SIG-M5 (cell line): ENCODE results near the gene NOX4.
"Not testable (repeated sequence)": the region's sequence is repeated elsewhere in the genome, so short reads cannot be mapped to it uniquely, and the experiment has no call there.

Source experiments
- DNase-seq: peaks from one replicate; lab custom pipeline; 2025; lab: John Stamatoyannopoulos, UW

The NOX4 gene

DNA sequence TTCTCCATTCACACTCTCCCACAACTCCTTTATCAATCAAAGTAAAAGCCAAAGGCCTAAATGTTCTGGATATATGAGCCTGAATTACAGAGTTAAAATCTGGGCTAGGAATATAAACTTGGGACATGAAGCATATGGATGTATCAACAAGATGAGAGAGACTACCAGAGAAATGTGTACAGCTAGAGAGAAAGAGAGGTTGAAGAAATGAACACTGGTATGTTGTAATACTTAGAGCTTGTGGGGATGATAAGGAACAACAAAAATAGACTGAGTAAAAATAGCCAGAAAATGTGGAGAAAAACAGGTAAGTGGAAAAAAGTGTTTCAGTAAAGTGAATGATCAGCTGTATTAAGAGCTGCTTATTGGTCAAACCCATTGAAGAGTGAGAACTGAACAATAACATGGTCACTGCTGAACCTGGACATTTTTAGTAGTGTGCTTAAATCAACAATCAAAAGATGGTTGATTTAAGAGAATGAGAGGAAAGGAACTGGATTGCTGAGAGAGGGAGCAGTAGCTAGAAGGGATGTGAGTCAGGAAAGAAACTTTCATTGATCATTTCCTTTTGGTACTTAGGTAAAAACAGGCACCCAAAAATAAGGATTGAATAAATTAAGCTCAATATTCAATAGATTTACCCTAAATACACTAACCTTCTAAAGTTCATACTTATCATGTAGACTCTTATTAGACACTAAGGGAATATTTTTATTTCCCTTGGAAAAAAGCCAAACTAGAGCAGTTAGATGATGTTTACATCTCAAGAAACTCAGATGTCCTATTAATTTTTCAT, 111.0 kb downstream of the NOX4 start:
- not testable (repeated sequence) for DNase-seq

DNA sequence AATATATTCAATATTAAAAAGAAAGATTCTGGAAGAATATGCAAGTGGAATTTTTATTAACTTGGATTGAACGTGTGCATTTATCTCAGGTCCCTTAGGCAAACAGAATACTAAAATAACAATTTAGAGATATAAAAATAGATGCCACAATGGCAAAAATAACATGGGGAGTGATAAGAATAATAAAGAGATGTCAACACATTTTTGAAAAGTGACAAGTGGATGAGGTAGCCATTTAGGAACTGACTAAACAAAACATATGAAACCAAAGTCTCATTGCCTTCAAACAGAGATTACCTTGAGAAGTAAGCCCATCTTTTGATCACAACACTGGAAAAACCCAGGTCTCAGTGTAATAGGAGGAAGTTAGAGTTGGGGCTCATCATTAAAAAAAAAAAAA, 112.2 kb downstream of the NOX4 start:
- not testable (repeated sequence) for DNase-seq

DNA sequence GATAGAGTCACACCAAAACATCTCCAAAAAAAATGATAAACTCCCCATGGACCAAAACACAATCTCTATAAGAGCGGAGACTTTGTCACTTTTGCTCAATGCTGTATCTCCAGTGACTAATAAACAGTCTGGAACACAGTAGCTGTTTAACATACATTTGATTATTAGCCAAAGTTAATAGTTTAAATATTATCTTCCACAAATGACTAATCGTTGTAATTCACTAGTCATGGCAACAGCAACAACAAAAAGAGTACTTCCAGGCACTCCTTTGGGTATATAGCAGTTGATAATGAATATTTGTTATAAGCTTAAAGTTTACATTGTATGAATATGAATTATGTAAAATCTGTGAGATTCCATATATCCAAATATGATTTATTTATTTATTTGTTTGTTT, 121.8 kb downstream of the NOX4 start:
- DNase-seq, result not testable (repeated sequence)

DNA sequence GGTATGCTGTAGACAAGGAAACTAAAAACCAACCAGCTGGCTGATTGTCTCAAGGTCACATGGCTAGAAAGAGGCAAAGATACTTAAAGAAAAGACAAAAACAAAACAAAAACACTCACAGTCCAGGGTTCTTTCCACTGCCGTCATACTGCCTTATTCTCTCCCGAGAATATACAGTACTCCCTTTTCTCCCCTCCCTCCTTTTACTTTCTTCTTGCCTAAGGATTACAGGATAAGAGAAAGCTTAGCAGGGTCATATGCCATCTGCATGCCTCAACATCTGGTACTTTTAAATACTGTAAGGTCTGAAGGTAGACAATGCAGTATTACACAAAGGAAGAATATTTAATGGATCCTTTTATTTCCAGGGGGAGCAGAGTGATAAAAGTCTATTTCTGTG, 126.3 kb downstream of the NOX4 start:
- not testable (repeated sequence) for DNase-seq

DNA sequence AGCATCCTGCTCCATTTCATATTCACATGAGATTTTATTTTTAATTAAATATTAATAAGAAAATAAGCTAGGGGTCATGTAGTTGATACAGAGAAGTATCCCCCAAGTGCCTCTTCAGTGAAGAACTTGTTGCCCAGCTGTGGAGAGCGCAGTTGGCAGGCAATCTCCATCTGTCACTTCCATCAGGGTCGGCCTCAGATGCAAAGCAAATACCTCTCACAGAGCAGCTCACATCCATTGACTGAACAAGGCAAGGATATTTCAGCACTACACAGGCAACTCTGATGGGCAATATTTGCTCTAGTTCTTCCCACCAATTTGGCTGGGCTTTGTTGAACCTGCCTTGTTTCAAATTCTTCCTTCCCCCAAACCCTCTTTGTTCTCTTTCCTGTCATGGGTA, 129.4 kb downstream of the NOX4 start:
- DNase-seq, result no peak

DNA sequence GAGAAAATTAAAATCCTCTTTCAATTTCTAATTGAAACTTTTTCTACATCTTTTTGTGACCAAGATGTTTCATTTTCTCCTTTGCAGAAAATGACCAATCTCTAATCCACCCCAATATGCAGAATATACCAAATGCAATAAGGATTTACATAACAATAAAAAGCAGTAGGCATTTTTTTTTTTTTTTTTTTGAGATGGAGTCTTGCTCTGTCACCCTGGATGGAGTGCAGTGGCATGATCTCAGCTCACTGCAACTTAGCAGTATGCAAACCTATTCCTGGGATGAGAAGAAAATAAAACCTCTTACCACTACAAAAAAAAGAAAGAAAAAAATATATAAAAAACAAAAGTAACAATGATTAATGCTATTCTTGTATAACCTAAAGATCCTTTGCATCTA, 132.0 kb downstream of the NOX4 start:
- DNase-seq, result not testable (repeated sequence)

DNA sequence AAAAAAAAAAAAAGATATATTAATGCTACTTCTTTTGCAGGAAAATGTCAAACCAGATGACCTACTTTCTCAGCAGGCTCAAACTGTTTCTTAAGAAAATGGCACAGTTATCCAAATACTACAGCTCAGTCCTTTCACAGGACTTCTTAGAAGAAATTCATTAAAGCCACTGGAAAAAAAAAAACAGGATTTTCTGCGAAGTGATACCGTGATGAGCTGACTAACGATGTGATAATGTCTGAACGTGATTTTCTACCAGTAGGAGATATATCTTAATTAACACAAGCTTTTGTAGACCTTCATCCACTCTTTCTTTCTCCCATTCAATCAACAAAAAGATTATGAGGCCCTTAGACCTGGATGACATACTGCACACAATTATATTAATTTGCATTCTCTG, 132.4 kb downstream of the NOX4 start:
- DNase-seq, result no peak

DNA sequence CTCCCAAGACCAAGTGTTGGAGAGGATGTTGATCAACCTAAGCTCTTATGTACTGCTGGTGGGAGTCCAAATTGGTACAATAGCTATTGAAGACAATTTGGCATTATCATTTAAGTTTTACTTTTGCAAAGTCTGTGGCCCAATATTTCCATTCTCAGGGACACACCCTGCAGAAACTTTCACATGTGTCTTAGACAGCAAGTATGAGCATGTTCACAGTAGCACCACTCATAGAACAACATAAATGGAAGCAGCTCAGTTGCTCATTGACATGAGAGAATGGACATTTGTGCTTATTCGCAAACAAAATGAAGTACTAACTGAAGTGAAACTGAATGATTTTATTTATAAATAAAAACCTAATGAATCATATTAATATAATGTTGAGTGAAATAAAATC, 135.5 kb downstream of the NOX4 start:
- DNase-seq, result no peak

DNA sequence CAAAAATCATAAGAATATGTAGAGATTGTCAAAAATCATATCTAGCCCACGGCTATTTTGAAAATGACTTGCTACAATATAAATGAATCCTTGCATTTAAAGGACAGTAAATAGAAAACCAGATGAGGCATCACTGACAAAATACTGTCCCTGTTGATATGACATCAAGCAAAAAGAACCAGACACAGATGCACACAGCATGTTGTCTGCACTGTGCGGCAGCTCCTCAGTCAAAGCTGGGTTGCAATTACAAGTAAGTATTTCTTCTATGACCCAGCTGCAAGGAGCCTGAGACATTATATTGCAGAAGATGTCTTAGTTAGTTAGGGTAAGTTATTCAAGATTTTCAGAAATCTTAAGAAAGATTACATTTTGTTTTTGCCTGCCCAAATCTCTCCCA, 136.7 kb downstream of the NOX4 start:
- not testable (repeated sequence) for DNase-seq

DNA sequence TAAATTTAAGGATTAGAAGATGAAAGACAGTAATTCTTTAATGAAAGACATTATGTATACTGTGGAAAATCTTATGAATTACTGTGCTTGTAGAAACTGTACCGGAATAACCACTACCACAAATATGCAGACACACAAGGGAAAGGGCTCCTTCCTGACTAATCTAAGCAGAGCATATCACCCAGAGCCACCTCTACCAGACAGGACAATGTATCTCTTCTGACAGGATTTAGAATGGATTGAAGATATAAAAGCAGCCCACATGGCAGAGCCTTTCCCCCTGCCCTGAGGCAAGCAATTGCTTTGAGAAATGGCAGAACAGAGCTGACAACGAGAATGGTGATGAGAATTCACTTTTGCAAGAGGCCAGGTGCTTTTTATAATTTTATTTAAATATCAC, 144.1 kb downstream of the NOX4 start:
- DNase-seq, result no peak

DNA sequence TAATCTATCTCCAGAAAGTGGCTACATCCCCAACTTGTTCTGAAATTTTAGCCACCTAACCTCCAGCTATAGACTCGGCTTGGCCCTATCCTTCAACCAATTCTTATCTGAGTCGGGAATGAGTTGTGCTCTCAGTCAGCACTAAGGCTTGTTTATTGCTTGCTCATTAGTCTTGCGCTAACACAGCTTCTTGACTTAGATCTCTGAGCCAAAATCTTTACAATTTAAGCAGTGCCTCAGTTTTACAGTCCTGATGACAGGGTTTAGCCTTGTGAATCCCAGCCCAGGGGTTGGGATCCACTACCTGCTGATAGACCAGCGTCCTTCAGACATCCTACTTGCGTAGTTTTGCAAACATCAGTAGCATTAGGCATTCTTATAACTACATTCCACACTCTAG, 144.6 kb downstream of the NOX4 start:
- no peak for DNase-seq

DNA sequence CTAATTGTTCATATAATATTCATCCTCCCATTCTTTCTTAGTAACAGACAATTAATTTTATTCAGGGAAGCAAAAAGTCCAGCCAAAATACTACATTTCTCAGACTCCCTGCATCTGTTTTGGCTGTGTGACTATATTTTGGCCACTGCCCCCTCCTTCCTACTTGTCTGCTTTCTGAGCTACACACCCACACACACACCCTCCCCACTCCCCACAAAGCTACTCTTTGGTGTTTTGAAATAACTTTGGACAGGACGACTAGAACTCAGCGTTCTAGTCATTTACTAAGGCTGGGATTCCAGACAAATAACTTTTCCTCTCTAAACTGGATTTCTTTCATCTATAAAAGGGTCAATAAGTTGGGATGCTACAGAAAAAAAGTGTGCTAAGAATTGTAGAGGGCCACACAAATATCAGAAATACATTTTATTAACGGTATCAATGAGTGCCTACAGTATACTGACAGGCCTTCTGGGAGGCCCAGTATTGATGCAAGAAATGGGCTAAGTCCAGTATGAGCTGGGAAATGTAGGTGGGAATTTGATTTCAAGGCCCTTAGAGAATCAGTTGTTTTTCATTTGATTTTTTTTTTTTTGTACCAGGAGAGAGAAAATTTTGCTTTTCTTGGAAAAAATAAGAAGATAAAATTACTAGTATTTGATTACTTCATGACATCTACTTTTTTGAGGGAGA, 148.1 kb downstream of the NOX4 start:
- DNase-seq, result not testable (repeated sequence)

DNA sequence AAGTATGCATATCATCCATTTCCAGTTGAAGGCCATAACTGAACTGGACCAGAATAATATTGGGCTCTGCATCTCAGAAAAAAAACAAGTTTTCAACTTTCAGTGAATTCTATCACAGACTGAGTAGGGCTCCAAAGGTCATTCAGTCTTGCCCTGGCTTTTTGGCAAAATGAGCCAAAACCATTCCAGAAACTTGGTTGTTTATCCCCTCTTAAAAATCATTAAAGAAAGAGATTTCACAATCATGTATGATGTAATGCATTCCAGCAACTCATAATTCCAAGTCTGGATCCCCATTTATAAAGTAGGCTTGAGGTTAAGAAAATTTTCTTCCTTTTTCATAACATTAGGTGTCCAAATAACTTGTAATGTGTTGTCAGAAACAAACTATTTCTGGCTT, 150.7 kb downstream of the NOX4 start:
- not testable (repeated sequence) for DNase-seq

DNA sequence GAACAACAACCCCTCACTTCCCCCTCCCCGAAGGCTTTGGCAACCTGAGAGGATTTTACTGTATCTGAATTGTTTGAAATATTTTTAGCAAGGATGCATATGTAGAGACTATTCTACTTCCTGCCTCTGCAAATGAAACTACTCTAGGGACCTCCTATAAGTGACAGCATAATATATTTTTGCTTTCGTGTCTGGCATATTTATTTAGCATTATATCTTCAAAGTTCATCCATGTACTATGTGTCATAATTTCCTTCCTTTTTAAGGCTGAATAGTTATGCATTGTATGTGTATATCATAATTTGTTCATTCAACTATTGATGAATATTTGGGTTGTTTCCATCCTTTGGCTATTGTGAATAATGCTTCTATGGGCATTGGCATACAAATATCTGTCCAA, 153.1 kb downstream of the NOX4 start:
- not testable (repeated sequence) for DNase-seq

DNA sequence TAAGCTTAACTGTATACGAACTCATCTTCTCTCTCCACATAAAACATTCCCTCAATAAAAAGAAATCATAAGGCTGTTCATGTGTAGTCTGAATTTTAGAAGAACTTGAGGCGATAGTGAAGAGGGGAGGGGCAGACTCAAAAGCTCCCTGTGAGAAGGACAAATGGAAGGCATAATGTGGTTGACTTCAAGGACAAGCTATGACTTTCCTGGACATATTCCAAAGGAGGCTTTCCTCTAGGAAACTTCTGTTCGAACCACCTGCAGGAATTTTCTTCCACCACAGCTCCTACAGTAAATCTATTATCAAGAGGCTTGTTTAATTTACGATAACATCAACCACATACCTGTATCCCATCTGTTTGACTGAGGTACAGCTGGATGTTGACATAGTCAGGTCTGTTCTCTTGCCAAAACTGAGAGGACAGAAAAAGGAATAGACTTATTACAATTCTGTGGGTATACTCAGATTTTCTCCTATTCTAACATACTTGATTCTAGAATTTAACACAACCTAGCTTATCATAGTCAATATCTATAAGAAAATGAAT, 154.0 kb downstream of the NOX4 start:
- not testable (repeated sequence) for DNase-seq

DNA sequence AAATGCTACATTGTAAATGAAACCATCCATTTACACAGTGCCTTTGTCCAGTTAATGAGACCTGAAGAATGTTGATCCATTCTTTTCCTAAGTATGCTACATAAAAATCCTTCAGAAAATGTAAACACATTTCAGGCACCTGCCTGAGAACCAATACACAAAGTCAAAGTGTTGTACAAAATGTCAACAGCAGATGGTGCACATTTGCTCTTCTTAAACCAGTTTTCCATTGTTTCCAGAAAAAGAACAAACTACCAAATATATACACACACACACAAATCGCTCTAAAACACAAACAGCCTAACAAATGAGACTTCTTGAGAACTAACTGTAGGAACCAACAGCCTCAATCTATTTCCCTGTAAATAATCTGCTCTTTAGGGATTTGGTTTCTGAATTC, 157.5 kb downstream of the NOX4 start:
- not testable (repeated sequence) for DNase-seq

DNA sequence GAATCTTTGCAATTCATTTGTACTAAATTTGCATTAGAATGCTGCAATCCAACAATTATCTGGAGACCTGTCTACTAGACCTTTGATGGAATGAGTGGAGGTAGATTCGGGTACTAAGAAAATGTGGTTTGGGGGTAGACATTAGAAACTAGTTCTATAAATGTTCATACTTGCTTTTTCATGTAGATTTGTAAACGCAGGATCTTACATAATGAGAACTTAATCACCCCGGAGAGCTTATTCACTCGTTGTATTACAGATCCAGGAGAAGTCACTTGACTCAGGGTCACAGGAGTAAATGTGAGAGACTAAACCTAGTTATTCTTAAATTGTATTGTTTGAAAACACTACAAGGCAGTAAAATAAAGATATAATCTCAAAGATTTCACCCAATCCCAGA, 159.2 kb downstream of the NOX4 start:
- not testable (repeated sequence) for DNase-seq

DNA sequence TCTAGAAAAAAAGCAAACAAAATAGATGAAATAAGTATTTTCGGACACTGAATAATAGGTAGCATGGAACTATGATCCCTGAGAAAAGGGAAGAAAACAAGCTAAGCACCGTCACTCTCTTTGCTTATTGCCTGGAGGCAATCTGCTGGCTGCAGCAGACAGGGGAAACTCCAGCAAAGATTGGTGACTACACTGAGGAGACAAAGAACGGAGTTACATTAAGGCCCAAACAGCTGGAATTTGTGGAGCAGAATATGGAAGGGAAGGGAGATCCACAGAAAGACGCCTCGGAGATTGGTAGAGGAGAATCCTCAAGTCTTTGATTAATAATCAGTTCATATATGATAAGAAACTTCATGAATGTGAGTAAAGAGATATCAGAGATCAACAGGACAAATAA, 163.3 kb downstream of the NOX4 start:
- DNase-seq, result no peak

DNA sequence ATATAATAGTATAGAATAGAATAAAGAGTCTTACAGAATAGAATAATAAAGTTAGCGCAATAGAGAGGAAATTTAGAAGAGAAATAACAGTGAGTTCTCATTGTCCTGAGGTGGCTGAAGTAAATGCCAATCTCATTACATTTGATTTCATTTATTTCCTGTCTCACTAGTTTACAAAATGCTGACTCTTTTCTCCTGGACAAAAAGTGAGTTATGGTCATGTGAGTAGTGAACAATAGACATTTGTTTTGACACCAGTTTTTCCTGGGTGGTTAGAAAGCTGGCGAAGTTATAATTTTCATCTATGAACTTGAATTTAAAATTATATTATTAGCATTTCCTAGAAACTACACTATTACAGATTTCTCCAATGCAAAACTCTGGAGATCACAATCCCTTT, 169.8 kb downstream of the NOX4 start:
- no peak for DNase-seq

DNA sequence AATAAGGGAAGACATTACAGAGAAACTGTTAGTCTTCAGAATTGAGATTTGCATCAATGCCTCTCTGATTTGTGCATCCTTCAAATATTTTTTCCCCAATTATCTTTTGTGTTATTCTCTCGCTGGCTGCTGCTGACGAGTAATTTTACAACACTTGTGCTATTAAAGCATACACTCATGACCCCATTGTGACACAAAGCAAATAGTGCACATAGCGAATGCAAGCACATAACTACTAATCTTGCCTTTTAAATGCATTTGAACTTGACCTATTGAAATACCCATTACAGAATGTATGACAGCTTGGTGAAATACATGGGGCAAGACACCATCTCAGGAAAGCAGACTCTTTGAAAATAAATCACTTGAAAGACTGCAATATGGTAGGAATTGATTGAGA, 180.6 kb downstream of the NOX4 start:
- not testable (repeated sequence) for DNase-seq

DNA sequence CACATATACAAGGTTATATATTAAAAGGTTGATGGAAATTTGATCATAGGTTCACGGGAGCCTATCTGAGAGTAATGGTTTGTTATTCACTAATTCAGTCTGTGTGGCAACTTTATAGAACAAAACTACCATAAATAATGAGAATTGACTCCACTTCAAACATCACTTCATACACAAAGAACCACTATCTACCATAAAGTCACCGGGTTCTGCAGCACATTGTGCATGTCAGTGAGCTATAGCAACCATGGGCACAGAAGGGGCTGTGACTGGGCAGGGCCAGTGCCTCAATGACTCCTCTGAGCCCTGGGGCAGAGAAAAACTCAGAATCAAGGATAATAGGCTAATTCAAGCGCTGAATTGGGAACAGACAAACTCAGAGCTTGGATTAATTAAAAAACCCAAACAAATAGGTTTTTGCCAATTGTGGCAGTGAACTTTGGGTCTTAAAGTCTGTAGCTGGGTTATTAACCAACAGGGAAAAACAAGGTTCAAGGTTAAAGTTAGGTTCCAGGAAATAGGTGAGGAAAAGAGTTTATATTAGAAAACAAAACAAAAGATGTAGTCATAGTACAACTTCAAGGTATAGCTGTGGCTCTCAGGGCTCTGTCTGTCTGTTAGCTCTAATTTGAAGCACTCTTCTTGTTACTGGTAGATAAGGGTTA, 181.7 kb downstream of the NOX4 start:
- DNase-seq, result not testable (repeated sequence)

DNA sequence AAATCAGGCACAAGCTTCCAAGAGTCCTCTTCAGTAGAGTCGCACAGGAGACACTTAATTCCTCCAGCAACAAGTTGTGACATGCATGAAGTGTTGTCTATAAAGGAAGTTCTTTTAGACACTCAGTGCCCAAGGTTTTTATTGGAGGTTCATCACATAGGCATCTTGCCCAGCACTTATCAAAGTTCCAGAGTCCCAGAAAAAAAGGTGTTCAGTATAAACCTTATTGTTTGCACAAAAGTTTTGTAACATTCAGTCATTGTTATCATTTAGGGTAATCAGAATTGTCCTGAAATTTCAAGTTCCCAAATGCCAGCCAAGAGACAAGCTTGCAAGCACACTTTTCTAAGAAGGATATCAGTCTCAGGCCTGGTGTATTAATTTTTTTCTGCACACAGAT, 182.9 kb downstream of the NOX4 start:
- not testable (repeated sequence) for DNase-seq

DNA sequence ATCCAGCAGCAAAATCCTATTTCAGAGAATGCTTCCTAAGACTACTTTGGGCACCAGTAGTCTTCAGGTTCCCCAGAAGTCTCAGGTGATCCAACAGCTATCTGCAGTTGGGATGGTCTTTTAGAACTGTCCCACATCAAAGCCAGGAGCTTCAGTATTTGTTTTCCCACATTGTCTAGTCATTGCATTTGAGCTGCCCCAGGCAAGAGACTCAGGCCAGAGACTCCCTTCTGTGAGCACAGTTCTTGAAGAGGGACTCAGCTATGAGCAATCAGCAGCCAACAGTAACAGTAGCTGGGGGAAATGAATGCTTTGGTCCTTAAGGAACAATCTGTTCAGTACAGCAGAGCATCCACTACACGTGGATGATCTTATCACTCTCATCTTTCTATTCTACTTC, 188.1 kb downstream of the NOX4 start:
- not testable (repeated sequence) for DNase-seq
